ENCODE measurements around the gene FZD4. TPM values are rescaled to one million over a fixed set of nuclear protein-coding genes. Genes with fewer than 3 reads are reported as not detected.

The FZD4 gene
- total and polyA plus RNA-seq, 2 donors (not counting 3 experiments of a cell fraction or from before 2014, with no cell fraction given), result 56.6 to 112 TPM

DNA sequence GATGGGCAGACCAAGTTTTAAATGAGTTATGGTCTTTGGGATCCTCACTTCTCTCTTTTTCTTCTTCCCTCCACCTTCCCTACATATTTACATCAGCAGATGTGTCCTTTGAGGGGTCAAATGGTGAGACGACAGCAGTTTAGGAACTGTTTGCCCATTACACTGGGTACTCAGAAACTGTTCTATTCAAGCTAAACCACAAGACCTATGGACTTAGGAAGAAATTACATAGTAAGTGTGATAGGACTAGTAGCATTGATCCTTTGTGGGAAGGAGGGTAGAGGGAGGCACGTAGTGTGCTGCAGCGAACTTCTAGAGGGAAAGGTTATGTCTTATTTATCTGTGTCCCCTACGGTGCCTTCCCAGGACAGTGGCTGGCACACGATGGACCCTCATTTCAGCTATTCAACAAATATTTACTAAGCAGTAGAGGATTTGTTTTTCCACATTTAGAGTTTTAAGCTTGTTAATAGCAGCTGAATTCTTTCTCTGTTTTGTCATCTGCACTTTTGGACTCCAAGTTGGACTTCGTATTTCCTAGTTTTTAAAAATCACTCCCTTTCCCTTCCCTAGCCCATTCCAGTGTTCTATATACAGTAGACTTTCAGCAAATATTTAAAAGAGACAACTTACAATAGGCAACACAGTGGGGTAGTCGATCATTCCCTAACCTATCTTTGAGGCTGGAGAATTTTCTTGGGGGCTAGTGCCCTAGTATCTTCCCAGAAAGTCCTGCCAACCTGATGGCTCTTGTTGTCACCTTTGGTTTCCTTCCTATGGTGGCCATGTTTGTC, 13.9 kb downstream of the FZD4 start:
- FAIRE-seq, result no peak
- dilution Hi-C loops (cut with MboI; ENCODE audit: extremely low pct_ligation_motif_present, low sequenced_read_pairs) (no loop called here), intact Hi-C loops (cut with micrococcal nuclease) (no loop called here)
- H3K4me1 ChIP-seq (ENCODE audit: control insufficient read depth, extremely low read depth, insufficient read depth, low read length), result peaks cover 65% of the 10 kb centered on the region
- CTCF ChIA-PET, result interaction anchor here (1.2 to 6.3 kb wide), 5 partner anchors 9 to 412 kb away, joined by 3 to 122 read pairs (median 20); partner anchors contain the start of gene FZD4
- TSS peak; percentile 42 for BruUV-seq (replicated peaks)
- TF ChIP-seq GATA2 (IDR thresholded peaks at IDR 0.05; ENCODE audit: insufficient read depth, insufficient read length, low read depth, low read length) (no peak), MYC (IDR thresholded peaks at IDR 0.05; ENCODE audit: low read depth, low read length) (no peak), EZH2 (IDR thresholded peaks at IDR 0.05; ENCODE audit: borderline replicate concordance, low read depth, low read length, severe bottlenecking) (no peak), FOS (IDR thresholded peaks at IDR 0.05; ENCODE audit: borderline replicate concordance, insufficient read depth, low read length) (no peak), POLR2A (IDR thresholded peaks at IDR 0.05; ENCODE audit: low read depth, low read length) (no peak), JUN (IDR thresholded peaks at IDR 0.05; ENCODE audit: borderline replicate concordance, insufficient read depth, insufficient read length, low read depth) (no peak), POLR2AphosphoS5 (IDR thresholded peaks at IDR 0.05; ENCODE audit: insufficient read depth, low read depth, low read length) (no peak)
- TF ChIP-seq, protein P1, sequence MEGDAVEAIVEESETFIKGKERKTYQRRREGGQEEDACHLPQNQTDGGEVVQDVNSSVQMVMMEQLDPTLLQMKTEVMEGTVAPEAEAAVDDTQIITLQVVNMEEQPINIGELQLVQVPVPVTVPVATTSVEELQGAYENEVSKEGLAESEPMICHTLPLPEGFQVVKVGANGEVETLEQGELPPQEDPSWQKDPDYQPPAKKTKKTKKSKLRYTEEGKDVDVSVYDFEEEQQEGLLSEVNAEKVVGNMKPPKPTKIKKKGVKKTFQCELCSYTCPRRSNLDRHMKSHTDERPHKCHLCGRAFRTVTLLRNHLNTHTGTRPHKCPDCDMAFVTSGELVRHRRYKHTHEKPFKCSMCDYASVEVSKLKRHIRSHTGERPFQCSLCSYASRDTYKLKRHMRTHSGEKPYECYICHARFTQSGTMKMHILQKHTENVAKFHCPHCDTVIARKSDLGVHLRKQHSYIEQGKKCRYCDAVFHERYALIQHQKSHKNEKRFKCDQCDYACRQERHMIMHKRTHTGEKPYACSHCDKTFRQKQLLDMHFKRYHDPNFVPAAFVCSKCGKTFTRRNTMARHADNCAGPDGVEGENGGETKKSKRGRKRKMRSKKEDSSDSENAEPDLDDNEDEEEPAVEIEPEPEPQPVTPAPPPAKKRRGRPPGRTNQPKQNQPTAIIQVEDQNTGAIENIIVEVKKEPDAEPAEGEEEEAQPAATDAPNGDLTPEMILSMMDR (IDR thresholded peaks at IDR 0.05; ENCODE audit: extremely low read depth in 1 of 2, insufficient read depth in 1 of 2, low read depth in 1 of 2, low read length in 2 of 2), result no peak
- TF ChIP-seq, protein P2, sequence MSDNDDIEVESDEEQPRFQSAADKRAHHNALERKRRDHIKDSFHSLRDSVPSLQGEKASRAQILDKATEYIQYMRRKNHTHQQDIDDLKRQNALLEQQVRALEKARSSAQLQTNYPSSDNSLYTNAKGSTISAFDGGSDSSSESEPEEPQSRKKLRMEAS (IDR thresholded peaks at IDR 0.05; ENCODE audit: insufficient read depth, insufficient read length), result no peak
- peak overlapping the region in 1 of 3 experiments; percentile 9 for H3K4me3 ChIP-seq (replicated peaks in 1 of 3; ENCODE audit: insufficient read depth in 1 of 3, low read depth in 1 of 3, low read length in 3 of 3)
- H4K20me1 ChIP-seq (replicated peaks; ENCODE audit: control insufficient read depth, extremely low read depth, insufficient read depth, low read length), result no peaks in the 10 kb centered on the region
- H3K4me2 ChIP-seq (ENCODE audit: insufficient read depth, low read length), result peak overlapping the region; percentile 47
- H3K27me3 ChIP-seq (ENCODE audit: control insufficient read depth in 2 of 2, insufficient read depth in 2 of 2, low read length in 2 of 2), result no peaks in the 10 kb centered on the region
- H3K9ac ChIP-seq (replicated peaks; ENCODE audit: extremely low read depth, insufficient read depth, low read length), result peak overlapping the region; percentile 11
- H3K9me1 ChIP-seq (replicated peaks; ENCODE audit: control insufficient read depth, extremely low read depth, insufficient read depth, low read length), result no peaks in the 10 kb centered on the region
- H2AFZ ChIP-seq (ENCODE audit: low read depth, low read length), result no peak overlapping the region
- POLR2A ChIA-PET, result no interaction called here
- peak; percentile 46 for DNase-seq (ENCODE audit: low read depth, low spot score)
- H3K79me2 ChIP-seq (ENCODE audit: control insufficient read depth, insufficient read depth, low read length), result peaks cover 39% of the 10 kb centered on the region
- no peaks in the 10 kb centered on the region for H3K9me3 ChIP-seq (replicated peaks; ENCODE audit: control insufficient read depth, insufficient read depth, low read length)
- H3K36me3 ChIP-seq (ENCODE audit: control insufficient read depth in 2 of 2, extremely low read depth in 1 of 2, insufficient read depth in 2 of 2, low read length in 2 of 2), result peaks cover 1 to 11% of the 10 kb centered on the region in 2 experiments
- H3K27ac ChIP-seq (ENCODE audit: insufficient read depth, low read depth, low read length), result peak overlapping the region; percentile 89
